HG03135 (cell line): ENCODE measurements around the gene HELZ2.
A peak's percentile ranks its signal among the peaks of the same experiment; 100 is the strongest.
"Not testable (repeated sequence)": the region's sequence is repeated elsewhere in the genome, so short reads cannot be mapped to it uniquely, and the experiment has no call there.

Experiments used
- ATAC-seq: cut with Tn5 transposase; IDR thresholded peaks from one replicate; pipeline ENCODE4 v1.9.1; 2021; ENCODE audit warnings: mild to moderate bottlenecking, moderate library complexity; ENCODE audit not compliant: unreplicated experiment

Gene HELZ2

DNA sequence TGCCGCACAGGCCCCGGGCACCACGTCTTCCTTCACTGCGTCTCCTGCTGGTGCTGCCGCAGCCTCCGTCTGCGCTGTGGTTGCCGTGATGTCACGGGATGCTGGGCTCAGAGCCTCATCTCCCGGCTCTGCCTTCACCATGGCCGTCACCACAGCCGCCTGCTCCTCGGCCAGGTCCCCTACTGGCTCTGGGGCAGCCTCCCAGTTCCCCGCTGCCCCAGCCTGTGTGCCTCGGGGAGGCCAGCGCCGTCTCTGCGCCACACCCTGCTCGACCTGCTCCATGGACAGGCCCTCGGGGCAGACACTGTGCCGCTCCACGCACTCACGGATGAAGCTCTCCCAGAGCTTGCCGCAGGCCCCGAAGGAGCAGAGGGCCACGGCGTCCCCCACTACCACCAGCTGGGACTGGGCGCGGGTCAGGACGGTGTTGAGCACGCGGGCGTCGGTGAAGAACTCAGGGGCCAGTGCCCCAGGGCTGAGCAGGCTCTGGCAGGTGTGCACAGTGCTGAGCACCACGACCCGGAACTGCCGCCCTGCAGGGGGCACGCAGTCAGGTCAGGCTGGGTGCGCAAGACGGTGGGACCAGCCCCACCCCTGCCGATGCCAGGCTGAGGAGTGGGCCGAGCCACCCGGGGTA lies 8.2 kb downstream of the HELZ2 start:
- no peak for ATAC-seq

DNA sequence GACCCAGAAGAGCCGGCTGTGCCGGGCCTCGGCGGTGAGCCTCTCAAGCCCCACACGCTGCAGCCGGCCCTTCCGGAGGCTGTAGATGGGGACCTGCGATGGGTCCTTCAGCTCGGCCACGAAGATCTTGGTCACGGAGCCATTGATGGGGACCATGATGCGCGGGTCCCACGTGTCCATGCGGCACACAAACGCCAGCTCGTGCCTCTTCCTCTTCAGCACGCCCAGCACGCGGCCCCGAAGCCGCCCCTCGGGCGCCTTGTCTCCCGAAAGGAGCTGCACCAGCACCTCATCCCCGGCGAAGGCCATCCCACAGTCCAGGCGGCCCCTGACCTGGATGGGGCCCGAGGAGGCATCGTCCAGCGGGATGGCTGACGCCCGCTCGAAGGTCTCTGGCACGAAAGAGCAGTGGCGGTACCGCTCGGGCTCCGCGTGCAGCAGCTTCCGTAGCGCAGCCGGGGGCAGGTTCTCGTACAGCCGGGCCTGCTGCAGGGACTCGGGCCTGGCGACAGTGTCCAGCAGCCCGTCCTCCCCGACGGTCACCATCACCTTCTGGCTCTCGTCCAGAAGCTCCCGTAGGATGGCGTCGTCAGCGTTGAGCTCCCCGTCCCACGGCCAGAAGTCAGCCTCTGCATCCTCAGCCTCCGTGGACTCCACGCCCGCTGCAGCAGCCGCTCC lies 8.9 kb downstream of the HELZ2 start:
- ATAC-seq, result no peak

DNA sequence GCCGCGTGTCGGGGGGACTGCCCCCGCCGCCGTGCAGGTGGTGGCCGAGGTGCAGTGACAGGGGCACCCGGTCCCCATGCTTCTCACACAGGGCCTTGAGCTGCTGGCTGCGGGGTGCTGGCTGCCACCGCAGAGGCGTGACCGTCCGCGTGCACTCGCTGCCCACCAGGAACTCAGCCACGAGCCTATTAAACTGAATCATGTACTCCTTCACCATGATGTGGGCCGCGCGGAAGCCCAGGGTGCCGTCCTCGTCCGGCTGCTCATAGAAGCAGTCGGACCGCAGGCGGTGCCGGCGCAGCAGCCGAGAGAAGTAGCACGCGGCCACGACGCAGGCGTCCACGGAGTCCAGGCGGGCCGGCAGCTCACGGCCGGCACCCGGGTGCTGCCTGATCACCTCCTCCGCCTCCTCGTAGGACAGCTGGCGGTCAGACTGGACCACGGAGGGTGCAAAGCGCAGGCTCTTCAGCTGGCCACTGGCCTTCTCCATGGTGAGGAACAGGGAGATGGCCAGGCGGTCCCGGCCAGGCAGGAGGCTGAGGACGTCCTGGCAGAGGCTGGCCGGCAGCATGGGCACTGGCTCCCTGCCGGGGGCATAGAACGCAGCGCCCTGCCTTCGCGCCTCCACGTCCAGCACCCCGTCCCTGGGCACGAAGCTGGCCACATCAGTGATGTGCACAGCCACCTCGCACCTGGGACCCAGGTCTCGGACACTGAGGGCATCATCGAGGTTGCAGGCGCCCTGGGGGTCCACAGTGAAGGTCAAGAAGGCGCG lies 9.8 kb downstream of the HELZ2 start:
- no peak for ATAC-seq

DNA sequence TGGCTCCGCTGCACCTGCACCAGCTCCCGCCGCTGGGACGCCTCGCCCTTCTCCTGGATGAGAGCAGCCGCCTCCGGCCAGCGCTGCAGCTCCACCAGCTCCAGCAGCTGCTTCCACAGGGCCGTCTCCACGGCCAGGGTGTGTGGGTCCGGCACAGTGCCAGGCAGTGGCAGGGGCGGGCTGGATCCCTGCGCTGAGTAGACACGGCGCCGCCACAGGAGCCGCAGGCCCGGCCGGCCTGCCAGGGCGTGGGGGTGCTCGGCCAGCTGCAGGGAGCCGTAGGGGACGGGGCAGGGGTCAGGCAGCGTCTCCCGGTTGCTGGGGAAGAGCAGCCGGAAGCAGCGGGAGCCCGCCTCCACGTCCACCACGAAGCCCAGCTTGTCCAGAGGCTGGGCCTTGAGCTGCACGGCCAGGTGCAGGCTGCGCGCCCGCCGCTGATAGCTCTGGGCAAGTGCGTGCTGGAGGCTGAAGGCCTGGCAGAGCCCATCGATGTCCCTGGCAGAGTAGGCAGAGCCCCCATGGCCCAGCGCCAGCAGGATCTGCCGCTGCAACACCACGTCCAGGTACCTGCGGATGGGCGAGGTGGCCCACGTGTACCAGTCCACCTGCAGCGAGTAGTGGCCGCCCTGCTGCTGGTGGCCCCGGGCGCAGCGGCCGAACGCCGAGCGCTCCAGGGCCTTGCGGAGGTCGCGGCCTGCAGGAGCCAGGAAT lies 10.7 kb downstream of the HELZ2 start:
- no peak for ATAC-seq

DNA sequence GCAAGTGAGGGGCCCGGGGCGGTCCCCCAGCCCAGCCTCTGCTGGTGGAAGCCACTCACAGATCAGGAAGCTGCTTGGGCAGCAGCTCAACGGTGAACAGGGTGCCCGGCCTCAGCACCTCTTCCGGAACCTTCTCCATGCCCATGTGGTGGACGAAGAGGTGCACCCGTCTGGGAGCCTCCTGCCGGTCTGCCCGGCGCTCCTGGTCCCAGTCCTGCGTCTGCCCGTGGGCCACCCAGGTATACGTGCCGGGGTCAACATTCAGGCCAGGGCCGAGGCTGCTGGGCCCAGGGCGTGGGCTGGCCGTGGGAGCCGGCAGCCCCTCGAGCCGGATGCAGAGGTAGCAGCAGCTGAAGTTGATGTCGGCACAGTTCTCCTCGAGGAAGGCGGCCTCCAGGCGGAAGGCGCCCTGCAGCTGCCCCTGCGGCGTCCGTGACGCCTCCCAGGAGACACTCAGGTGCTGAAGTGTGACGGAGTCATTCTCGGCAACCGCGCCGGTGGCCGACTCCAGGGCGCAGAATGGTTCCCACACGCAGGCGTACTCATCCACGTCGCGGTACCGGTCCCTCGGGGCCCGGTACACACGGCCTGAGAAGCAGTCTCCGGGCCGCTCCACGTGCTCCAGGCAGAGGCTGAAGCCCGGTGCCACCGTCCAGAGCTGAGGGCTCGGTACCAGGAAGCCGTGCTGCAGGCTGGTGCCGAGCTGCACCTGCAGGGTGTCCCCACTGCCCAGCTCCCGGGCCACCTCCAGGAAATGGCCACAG lies 11.4 kb downstream of the HELZ2 start:
- ATAC-seq, result no peak

DNA sequence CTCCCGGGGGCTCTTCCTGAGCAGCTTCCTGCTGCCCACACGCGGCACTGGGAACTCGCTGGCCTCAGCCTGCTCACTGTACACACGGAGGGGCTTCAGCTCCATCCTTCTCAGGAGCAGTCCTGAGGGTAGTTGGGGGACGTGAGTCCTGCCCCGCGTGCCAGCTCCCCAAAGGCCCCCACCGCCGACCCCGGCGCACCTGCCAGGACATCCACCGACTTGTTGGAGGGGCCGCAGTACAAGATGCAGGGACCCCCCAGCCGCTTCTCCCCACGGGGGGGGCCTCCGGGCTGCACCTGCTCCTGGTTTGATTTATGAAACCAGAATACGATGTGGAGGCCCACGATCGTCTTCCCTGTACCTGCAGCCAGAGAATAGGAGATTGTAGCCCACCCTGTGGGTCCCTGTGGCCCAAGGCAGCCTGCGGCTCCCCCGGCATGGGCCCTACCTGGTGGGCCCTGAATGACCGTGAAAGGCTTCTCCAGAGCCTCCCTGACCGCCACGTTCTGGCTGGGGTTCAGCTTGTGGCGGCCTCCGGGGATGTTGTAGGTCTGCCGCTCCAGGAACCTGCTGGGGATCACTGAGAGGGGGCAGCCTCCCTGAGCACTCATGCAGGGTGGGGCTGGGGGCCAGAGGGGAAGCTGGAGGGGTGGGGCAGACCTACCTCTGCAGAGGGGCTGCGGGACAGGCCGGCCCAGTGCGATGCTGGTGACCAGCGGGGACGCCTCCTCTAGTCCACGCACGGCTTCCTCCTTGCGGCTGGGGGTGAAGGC lies 12.2 kb downstream of the HELZ2 start:
- no peak for ATAC-seq

DNA sequence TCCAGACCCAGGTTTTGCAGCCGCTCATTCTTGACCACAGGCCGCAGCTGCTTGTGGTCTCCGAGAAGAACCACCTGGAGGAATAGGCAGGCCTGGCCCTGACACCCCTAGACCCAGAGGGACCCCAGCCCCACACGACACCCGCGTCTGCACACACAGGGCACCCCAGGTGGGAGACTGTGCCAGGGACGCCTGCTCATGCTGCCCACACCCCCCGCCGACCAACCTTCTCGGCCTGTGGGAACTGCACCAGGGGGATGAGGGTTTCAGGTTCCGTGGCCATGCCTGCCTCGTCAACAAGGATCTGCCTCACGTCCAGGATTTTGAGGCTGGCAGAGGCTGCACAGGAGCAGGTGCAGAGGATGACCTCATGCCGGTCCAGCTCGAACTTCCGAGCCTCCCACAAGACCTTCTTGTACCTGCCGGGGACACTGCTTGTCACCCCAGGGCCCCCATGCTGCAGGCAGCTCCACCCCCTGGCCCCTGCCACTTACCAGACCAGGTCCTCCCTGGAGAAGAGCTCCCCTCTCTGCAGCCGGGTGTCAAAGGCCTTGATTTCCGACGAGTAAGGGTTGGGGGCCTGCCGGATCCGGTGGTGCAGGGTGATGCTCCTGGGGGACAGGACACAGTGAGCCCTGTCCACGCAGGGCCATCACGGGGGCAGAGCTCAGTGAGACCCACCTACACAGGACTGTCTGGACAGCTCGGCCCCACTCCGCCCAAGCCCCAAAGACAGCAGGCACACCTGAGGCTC lies 13.0 kb downstream of the HELZ2 start:
- no peak for ATAC-seq

DNA sequence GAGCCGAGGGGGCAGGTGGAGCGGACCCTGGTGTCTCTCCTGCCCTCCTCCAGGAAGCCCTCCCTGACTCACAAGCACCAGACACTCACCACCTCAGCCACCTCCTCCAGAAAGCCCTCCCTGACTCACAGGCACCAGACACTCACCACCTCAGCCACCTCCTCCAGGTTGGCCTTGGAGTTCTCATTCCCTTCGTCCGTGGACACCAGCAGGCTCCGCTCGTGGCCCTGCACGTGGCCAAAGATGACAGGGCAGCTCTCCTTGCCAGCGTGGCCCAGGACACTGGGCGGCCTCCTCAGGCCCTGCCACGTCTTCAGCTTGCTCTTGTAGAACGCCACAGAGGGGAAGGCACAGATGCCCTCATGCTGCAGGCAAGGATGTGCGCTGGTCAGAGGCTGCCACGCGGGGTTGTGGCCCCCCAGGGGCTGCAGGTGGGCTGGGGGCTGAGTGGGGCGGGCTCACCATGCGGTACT lies 13.7 kb downstream of the HELZ2 start:
- ATAC-seq, result no peak

DNA sequence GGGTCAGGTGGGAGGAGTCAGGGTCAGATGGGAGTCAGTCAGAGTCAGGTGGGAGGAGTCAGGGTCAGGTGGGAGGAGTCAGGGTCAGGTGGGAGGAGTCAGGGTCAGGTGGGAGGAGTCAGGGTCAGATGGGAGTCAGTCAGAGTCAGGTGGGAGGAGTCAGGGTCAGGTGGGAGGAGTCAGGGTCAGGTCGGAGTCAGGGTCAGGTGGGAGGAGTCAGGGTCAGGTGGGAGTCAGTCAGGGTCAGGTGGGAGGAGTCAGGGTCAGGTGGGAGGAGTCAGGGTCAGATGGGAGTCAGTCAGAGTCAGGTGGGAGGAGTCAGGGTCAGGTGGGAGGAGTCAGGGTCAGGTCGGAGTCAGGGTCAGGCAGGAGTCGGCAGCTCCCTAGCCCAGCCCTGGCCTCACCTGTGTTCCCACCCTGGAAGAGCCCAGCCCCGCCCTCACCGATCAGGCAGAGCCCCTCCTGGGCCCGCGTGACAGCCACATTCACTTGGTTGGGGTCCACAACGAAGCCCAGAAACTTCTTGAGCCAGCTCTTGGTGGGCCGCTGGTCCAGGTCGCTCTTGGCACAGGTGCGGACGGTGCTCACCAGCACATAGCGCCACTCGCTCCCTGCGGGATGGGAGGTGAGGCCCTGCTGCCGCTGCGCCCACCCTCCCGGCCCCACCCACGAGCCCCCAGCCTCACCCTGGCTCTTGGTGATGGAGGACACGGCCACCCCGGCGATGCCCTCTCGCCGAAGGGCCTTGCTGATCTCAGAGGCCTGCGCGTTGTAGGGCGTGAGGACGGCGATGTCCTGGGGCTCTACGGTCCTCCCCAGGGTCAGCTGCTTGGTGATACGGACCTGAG lies 14.3 kb downstream of the HELZ2 start:
- ATAC-seq, result not testable (repeated sequence)

DNA sequence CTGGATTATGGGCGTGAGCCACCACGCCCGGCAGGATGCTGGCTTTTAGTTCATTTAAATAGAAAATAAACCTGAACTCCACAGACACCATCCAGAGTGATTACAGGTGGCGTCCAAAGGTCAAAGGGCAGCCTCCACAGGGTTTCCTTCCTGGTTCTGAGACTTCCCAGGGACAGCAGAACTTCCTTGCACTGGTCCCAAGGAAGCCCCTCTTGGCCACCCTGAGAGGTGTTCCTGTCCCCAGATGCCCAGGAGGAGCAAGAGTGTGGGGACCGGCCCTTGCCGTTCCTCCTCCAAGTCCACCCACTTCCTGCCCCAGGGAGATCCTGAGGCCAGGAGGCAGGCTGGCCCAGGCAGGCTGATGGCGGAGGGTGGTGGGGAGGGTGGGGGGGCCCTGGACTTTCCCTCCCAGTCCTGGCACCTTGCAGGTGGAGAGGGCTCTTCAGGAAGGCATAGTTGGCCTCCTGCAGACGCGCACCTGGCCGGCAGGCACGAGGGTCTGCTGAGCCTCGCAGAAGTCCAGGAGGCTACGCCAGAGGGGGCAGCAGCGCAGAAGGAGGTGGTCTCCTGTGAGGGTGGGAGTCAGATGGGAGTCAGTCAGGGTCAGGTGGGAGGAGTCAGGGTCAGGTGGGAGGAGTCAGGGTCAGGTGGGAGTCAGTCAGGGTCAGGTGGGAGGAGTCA lies 15.1 kb downstream of the HELZ2 start:
- ATAC-seq, result no peak

DNA sequence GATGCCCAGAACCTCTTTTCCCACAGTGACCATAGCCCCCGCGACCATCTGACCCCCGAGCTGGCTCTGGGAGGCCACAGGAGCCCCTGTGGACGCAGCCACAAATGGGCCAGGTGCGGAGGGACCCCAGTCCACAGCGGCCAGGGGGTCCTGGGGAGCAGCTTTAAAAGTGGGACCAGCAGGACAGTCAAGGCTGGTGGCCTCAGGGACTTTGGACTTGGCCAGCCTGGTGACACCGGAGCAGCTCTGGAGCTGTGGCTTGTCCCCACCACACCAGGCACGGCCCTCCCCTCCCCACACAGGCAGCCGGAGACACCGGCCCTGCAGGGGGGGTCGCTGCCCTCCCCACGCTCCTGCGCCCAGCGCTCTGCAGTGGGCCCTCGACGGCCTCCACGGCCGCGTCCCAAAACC lies 16.6 kb downstream of the HELZ2 start:
- no peak for ATAC-seq

DNA sequence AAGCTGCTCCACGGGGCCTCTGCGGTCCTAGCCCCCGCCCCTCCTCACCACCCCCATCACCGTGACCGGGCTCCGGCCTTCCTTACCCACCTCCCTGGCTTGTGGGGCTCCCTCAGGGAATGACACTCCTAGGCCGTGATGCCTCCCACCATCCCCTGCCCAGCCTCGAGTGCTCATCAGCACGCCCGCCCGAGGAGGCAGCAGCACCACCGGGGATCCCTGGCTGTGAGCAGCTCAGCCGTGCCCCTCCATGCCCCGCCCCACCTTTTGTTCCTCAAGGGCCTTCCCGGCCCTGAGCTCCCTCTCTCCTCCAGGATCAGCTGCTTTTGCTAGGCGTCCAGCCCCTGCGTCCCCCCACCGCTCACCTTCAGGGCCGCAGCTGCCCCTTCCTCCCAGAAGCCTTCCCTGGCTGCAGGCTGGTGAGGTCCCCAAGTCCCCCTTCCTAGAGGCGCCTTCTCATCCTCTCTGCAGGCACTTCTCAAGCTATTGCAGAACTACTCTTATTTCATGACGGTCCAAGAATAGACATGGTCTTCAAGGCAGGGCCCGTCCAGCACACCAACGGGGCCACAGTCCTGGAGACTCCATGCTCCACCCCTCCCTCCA lies 17.1 kb downstream of the HELZ2 start:
- no peak for ATAC-seq

DNA sequence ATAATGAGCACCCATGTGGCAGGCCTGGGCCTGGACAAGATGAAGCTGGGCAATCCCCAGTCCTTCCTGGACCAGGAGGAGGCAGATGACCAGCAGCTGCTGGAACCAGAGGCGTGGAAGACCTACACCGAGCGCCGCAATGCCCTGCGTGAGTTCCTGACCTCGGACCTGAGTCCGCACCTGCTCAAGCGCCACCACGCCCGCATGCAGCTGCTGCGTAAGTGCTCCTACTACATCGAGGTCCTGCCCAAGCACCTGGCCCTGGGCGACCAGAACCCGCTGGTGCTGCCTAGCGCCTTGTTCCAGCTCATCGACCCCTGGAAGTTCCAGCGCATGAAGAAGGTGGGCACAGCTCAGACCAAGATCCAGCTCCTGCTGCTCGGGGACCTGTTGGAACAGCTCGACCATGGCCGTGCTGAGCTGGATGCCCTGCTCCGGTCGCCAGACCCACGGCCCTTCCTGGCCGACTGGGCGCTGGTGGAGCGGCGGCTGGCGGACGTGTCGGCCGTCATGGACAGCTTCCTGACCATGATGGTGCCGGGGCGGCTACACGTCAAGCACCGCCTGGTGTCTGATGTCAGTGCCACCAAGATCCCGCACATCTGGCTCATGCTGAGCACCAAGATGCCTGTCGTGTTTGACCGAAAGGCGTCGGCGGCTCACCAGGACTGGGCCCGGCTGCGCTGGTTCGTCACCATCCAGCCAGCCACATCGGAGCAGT lies 18.2 kb downstream of the HELZ2 start:
- ATAC-seq, result no peak

DNA sequence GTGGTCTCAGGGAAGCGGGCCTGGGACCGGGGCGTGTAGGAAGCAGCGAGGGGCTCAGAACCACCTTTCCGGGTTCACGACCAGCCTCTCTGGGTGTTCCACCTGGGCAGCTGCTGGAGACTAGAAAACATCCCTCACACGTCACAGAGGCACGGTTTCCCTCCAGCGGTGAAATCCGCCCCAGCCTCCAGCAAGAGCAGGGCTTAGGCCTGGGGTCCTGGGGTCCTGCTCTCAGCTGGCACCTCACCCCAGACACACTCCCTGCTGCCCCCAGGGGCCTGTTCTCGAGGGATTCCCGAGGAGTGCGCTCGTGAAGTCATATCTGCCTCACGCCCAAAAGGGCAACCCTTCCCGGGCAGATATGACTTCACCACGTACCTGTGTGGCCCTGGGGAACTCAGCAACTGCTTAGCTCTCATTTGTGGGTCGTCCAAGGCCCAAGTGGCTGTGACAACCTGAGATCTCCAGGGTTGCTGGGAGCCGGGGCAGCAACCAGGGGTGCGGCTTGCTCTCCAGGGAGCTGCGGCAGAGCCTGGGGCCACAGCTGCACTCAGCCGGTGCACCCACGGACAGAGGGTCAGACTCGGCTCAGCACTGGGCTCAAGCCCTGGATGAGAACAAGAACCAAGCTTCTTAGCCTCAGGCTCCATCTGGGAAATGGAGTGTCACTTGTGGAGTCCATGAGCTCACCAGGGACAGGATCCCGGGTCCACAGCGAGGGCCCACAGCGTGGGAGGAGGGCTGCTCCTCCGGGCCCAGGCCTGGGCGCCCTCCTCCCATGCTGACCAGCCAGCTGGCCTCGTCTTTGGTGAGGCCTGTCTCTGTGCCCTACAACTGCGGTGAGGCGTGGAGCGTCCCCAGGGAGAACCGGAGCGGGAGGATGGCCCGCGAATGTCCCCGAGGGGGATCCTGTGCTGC lies 19.4 kb downstream of the HELZ2 start:
- no peak for ATAC-seq

DNA sequence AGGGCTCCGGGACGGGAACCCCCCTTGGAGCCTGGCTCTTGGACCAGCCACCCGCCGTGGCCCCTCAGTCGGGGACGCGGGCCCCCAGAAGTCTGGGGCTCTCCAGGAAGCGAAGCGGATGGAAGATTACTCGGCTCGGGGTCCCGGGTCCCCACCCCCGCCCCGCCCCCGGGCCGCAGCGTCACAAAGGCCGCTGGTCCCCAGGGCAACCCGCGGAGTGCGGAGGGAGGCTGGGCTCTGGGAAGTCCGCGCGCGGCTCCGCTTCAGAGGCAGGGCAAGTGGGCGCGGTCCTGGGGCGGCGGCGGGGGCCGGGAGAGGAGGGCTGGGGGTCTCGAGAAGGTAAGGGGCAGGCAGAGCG lies 20.1 kb downstream of the HELZ2 start, which contains the start of gene FNDC11:
Gene FNDC11 (plus strand): TSS at position 227 of the 358 bp plus-strand sequence. CDS start 1,505 bp downstream, outside the sequence.
- ATAC-seq, result peak; percentile 20
